B cell (primary cell): ENCODE results near the gene DNAI2.

Experiments
- CTCF ChIP-seq: fragments of 200-600 bp; IDR thresholded peaks from one replicate; pipeline ENCODE4 v1.8.0; 2022; ENCODE audit warnings: antibody characterized with exemption, mild to moderate bottlenecking
- EZH2 ChIP-seq: IDR thresholded peaks from 2 replicates; pipeline ENCODE4 v1.6.1; 2012; ENCODE audit warnings: borderline replicate concordance, low read depth, mild to moderate bottlenecking, moderate library complexity, low read length; ENCODE audit not compliant: insufficient read depth, poor library complexity, severe bottlenecking

GRCh38 chr17:74237321-74237720, 36.7 kb upstream of the DNAI2 start:
- TF ChIP-seq CTCF (no peak), EZH2 (no peak)
